Middle frontal gyrus (tissue), 1 donor: ENCODE results near the gene ATP10D.

Source experiments
- DNase-seq: peaks from one replicate; pipeline ENCODE4 v3.0.0-alpha.2; 2015; ENCODE audit warnings: low spot score; ENCODE audit errors: extremely low spot score

Gene ATP10D

DNA sequence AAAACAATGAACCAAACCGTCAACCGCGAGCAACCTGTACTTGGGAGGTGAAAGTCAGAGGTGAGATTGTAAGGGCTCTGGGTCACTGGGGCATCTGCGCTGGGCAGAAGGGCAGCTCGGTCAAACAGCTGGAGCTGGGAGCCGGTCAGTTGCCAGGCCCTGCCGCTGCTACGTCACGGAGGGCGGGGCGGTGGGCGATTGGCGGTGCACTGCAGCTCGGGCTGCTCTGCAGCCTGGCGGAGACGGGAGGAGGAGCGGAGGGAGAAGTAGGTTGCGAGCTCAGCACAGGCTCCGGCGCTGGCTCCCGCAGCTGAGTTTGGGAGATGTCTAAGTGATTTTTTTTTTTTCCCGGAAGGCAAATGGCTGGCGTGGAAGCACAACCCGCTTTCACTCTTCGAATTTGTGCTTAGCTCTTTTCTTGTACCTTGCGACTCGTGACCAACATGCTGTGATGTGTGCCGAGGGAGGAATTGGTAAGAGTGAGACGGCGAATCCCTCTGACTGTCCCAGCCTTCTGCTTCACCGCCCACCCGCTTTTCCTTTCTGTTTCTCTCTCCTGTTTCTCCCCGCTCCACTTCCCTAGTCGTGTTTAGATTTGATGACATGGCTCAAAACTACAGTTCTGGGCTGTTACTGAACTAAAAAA is at the start of gene ATP10D:
ATP10D (plus strand) TSS at position 229 of the 646 bp plus-strand sequence. CDS start 27,266 bp downstream, outside the sequence.
- peak; percentile 85 for DNase-seq

DNA sequence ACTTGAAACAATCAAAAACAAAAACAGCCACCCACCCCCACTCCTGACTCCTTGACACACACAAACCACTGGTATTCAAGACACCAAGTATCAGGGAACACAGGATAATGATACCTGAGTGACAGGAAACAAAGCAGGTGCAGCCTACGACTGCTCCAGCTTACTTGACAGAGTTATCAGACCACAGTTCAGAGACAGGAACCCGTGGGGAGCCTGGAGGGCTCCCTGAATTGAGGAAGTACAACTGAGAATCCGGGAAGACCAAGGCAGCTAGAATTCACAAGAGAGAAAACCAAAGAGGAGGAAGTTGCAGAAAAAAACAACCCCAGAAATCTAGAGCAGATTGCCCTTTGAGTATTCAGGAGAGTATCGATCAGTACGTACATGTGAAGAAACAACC is 42.1 kb upstream of the ATP10D start:
- DNase-seq, result no peak

- no peak for DNase-seq
Measured at GRCh38 chr4:47444031-47444430, 41.0 kb upstream of the ATP10D start.

DNA sequence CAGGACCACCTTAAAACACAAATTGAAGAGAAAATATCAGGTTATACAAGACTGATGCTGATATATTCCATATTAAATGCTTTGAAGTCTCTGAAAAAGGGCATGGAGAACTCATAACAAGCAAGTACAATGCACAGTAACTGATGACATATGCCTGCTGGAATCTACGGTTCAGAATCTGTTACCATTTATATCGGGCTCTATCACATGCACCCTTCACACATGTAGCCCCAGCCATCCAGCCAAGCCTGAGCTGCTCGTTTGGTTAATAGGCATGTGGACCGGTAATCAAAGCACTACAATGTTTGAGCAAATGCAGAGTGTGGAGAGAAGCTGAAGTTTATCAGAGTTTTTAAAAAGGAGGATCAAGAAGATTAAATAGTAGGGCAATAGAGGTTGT is 33.4 kb upstream of the ATP10D start:
- DNase-seq, result no peak

DNA sequence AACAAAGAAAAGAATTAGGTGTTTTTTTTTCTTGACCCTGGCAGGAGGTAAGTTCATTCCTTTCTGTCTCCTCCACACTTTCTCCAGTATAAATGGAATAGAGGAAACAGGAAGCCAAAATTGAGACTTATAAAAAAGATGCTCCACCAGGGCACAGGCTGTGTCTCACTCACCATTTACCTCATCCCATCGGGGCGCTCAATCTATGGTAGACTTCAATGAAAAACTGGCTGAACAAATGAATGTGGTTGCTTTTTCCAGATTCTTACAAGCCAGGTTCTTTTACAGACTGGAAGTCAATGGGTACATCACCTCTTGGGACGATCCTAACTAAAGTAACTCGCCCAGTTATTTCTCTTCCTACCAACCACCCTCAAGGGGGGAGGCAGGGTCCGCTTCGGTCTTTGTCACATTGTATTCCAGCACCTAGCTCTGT is 22.3 kb upstream of the ATP10D start:
- no peak for DNase-seq

DNA sequence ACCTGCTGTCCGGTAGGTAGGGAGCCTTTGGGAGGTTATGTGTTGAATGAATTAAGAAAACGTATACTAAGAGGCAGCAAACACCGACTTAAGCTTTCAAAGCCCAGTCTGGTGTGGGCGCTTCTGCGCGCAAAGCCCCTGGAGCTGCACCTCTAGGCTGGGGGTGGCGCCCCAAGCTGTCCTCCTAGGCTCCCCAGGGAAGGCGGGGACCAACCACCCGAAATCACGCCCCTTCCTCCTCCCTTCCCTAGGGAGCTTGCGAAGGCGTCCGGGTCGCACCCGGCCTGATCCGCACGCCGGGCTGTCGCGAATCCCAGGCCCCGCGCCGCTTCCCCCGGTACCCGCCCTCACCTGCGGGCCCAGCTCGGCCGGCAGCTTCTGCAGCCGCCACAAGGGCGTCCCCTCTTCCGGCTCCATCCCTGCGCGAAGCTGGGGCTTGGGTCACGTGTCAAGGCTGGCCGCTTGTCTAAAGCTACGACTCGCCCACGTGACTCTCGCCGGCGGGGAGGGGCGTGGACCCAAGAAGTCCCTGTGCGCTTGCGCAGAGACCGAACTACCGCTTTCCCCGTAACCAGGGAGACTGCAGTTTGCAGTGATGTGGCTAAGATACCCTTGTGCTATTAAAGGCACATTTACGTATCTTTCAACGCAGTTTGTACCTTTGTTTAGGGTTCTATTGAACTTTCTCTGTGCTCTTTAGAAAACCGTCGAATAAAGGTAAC is 21.7 kb upstream of the ATP10D start, which contains the start of gene COMMD8:
COMMD8 (minus strand) TSS at position 468 of the 722 bp plus-strand sequence; CDS start at position 417, 51 bp downstream.
- DNase-seq, result peak; percentile 96

DNA sequence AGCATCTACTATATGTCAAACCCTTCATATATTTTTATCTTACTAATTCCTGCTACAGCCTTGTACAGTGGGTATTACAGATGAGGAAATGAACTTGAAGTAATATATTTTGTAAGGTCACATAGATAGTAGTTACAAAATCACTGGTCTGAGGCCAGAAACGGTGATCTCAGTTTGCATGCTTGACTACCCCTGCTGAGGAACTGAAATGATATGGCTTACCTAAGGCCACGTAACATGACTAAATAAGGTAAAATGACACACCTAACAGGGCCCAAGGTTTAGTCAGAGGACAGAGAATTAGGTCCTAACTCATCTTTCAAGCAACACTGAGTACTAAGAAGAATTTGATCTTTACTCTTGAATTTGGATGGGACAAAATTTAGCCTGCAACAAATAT is 20.1 kb upstream of the ATP10D start:
- no peak for DNase-seq

DNA sequence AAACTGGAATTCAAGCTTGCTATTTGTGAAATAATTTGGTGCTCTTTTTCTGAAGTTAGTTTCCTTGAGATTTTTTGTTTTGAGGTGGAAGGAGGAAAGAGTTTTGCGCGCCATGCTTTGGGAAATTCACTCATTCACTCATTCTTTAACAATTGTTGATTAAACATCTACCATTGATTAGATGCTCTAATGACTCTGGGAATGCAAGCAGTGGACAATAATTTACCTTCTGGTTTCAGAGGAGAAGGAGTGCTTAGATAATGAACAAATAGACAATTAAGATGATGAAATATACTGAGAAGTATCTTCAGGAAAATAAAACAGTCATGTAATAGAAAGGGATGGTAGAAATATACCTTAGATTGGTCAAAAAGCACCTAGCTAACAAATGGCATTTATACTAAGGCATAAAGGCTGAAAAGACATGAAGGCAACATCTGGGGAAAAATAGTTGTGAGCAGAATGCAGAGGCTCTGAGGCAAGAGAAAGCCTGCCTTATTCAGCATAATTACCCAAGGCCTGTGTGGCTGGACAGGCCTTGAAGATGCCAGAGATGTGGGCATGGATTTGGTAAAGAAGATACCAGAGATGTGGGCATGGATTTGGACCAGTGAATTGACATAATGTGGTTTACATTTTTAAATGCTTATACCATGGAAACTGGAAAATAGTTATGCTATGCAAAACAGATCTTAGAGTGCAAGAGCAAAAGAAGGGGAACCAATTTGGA is 18.9 kb upstream of the ATP10D start:
- no peak for DNase-seq

DNA sequence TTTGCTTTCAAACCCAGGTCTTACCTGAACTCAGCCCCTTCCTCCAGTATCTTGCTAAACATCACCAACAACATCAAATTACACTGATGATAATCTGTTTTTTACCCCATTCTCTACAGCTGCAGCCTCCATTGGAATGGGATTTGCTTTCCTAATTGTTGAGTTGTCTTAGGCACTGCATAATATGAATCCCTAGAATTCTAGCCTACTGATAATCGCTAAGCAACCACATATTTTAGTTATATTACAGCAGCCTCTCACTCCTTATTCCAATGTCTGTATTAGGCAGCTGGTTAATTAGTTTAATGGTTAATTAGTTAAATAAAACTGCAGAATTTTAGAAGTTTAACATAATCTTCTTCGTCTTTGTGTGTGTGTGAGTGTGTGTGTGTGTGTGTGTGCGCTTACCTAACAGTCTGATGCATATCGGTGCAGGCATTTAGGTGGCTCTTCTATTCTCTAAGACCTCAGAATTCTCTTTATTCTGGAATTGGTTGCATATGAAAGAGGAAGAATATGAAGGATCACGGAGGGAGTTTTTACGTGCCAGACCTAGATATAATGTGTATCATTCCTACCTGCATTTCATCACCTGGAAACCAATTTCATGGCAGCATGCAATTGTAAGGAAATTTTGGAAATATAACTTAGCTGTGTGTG is 16.2 kb upstream of the ATP10D start:
- no peak for DNase-seq

GRCh38 chr4:47469951-47470350 is 15.1 kb upstream of the ATP10D start:
- no peak for DNase-seq

GRCh38 chr4:47471064-47471463 is 14.0 kb upstream of the ATP10D start:
- DNase-seq, result no peak

DNA sequence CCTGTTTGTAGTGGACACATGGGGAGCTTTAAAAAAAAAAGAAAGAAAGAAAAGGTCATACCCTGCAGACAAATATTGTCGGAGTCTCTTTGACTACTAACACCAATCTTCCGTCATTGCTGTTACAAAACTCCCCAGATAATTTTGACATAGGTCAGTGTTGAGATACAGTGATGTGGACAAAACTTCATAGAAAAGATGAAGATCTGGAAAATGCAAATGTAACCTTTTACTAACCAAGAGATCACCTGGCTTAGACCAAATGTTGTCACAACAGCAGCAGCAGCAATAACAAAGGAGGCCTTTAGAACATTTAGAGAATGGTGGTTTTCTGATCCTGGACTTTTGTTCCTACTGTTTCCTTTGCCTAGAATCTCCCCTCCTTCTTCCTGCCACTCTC is 13.5 kb upstream of the ATP10D start:
- DNase-seq, result no peak

GRCh38 chr4:47473141-47473750 is 11.8 kb upstream of the ATP10D start:
- DNase-seq, result no peak

DNA sequence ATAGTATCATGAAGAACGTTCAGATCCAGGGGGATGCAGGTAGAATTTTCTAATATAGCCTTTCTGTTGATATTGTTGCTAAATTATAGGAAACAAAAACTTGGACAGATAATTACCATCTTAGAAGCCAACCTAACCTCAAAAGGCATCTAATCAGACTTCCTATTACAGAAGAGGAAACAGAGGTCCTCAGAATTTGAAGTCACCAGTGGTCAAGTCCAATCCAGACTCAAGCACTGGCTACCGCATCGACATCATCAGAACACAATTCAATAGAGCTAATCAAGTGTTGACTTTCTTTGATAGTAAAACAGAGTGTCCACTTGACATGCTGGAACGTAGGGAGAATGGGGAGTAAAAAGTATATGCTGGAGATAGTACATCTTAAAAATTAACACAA is 10.3 kb upstream of the ATP10D start:
- DNase-seq, result no peak

- DNase-seq, result no peak
Measured at GRCh38 chr4:47475411-47475810, 9.7 kb upstream of the ATP10D start.

DNA sequence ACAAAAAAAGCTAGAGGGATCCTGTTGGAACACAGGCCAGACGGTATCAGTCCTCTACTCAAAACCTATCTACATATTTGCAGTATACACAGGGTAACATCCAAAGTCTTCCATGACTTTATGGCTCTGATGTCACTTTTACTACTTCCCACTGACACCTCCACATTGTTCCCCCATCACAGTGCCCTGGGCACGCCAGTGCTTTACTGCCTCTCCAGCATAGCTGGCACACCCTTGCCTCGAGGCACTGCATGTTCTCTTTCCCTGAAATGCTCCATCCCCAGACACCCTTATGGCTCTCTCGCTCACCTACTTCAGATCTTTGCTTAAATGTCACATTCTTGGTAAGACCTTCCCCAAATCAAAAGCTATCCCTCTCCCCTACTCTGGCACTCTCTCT is 6.3 kb upstream of the ATP10D start:
- DNase-seq, result no peak

- DNase-seq, result no peak
Measured at GRCh38 chr4:47482326-47482725, 2.7 kb upstream of the ATP10D start.

GRCh38 chr4:47483745-47484144 is 1.3 kb upstream of the ATP10D start:
- DNase-seq, result no peak

DNA sequence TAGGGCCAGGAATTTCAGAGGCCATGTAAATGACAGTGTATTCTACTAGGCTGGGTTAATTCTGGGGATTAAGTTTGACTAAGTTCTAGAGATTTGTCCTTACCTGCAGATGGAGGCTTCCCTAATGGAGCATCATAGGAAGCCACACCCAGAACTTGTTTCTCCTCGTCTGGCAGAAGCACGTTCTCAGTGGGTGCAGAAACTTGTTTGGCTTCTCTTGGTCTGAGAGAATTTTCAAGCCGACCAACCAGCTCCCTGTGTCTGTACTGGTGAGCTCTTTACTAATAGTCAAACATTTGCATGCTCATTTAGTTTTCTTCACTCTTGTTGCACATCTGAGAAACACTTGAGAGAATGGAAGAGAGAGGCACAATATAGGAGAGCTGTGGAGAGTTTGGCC is 907 bp upstream of the ATP10D start:
- DNase-seq, result no peak

DNA sequence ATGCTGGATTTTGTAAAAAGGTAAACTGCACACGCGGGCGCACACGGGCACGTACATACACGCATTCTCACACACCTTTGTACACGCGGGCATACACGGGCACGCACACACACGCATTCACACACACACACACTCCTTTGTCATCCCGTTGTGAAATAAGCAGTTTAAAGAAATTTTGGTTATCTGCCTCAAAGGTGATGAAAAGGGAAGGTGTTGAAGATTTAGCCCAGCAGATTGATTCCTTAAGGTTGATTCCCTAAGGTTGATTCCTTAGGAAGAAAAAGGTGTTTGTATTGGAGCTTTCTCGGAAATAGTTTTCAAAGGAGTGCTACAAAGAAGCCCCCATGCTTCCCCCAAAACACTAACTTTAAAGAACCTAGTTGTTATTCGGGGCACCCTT is 693 bp downstream of the ATP10D start:
- no peak for DNase-seq

DNA sequence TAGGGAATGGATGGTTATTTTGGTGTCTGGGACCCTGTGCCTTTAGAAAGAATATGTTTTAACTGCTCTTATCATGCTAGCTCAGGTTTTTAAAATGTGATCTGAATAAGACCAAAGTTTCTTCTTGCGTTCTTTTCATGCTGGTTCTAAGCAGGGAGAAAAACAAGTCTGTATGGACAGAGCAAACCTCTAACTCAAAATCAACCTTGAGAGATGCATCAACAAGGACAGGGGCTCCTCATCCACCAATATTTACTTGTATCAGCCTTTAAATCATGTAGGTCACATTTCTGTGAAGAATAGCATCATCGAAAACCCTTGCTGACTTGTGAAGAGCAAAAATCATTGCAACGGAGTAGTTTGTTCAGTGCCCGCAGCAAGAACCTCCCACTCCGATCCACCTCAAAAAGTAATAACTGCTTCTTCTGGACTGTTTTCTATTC is 1.2 kb downstream of the ATP10D start:
- DNase-seq, result no peak
